CD14-positive monocyte (primary cell): Measurements from ENCODE around the gene MASP1. TPM values are rescaled to one million over a fixed set of nuclear protein-coding genes. Genes with fewer than 3 reads are reported as not detected.

Experiments used
- DNase-seq, 3 donors: peaks; one replicate each; pipeline ENCODE4 v3.0.0-alpha.2; 2011 to 2022
- H2AFZ ChIP-seq: 2 replicates; pipeline ENCODE4 v1.6.0; 2012; ENCODE audit warnings: mild to moderate bottlenecking, low read depth, low read length, inconsistent platforms; ENCODE audit not compliant: insufficient read depth, poor library complexity, severe bottlenecking
- H3K27ac ChIP-seq, 2 donors: 1 replicate in 1 of 2; 2 replicates in 1 of 2; pipeline ENCODE4 v1.5.1; 2012 to 2013; ENCODE audit warnings: low read length in 2 of 2, control low read depth in 1 of 2, inconsistent platforms in 1 of 2, low read depth in 1 of 2, mild to moderate bottlenecking in 1 of 2
- H3K27me3 ChIP-seq, 2 donors: one replicate each; pipeline versions ENCODE4 v1.6.0 to v1.6.1; 2011 to 2013; ENCODE audit warnings: low read length in 2 of 2; ENCODE audit not compliant: control insufficient read depth in 2 of 2, insufficient read depth in 2 of 2
- H3K36me3 ChIP-seq, 2 donors: replicated peaks in 1 of 2; 1 replicate in 1 of 2; 2 replicates in 1 of 2; pipeline versions ENCODE4 v1.5.1 to v1.6.1; 2012 to 2013; ENCODE audit warnings: low read length in 2 of 2, control low read depth in 1 of 2, inconsistent platforms in 1 of 2, mild to moderate bottlenecking in 1 of 2; ENCODE audit not compliant: insufficient read depth in 2 of 2, control insufficient read depth in 1 of 2
- H3K4me1 ChIP-seq, 2 donors: 1 replicate in 1 of 2; 2 replicates in 1 of 2; pipeline versions ENCODE4 v1.5.1 to v1.6.1; 2012 to 2013; ENCODE audit warnings: low read length in 2 of 2, control low read depth in 1 of 2, inconsistent platforms in 1 of 2, mild to moderate bottlenecking in 1 of 2, moderate library complexity in 1 of 2; ENCODE audit not compliant: insufficient read depth in 2 of 2, control insufficient read depth in 1 of 2
- H3K4me2 ChIP-seq: replicated peaks from 2 replicates; pipeline ENCODE3; 2012; ENCODE audit warnings: low read length, moderate library complexity, mild to moderate bottlenecking; ENCODE audit not compliant: poor library complexity, severe bottlenecking; ENCODE audit errors: extremely low read depth
- H3K4me3 ChIP-seq, 3 experiments: fragments of 200-600 bp in 1 of 3; sonication (generic) in 1 of 3; replicated peaks in 1 of 3; 1 replicate in 2 of 3; 2 replicates in 1 of 3; pipeline ENCODE4 v1.5.1; 2011 to 2013; ENCODE audit warnings: low read length in 3 of 3, mild to moderate bottlenecking in 3 of 3, control low read depth in 2 of 3, low read depth in 2 of 3, inconsistent platforms in 1 of 3, moderate library complexity in 1 of 3
- H3K79me2 ChIP-seq: 2 replicates; pipeline ENCODE4 v1.6.0; 2012; ENCODE audit warnings: mild to moderate bottlenecking, control low read depth, inconsistent platforms, low read length, moderate library complexity; ENCODE audit not compliant: insufficient read depth
- H3K9ac ChIP-seq: 2 replicates; pipeline ENCODE4 v1.6.0; 2017; ENCODE audit warnings: low read length, mild to moderate bottlenecking; ENCODE audit not compliant: insufficient read depth, poor library complexity, severe bottlenecking
- H3K9me3 ChIP-seq, 2 donors: replicated peaks in 1 of 2; 1 replicate in 1 of 2; 2 replicates in 1 of 2; pipeline versions ENCODE4 v1.5.1 to v1.6.1; 2012 to 2013; ENCODE audit warnings: low read length in 2 of 2, control low read depth in 1 of 2; ENCODE audit not compliant: control insufficient read depth in 1 of 2, insufficient read depth in 1 of 2
- H4K20me1 ChIP-seq: 2 replicates; pipeline ENCODE4 v1.6.0; 2012; ENCODE audit warnings: mild to moderate bottlenecking, low read length, control low read depth, moderate library complexity; ENCODE audit not compliant: insufficient read depth
- H3K27ac Mint-ChIP-seq, 7 donors: one replicate each; pipeline ENCODE4 v1.8.0; 2020; ENCODE audit warnings: mild to moderate bottlenecking in 7 of 7, mixed read lengths in 7 of 7, moderate library complexity in 6 of 7, inconsistent platforms in 2 of 7
- H3K27me3 Mint-ChIP-seq, 3 donors: one replicate each; pipeline ENCODE4 v1.8.0; 2021 to 2022; ENCODE audit warnings: low read depth in 3 of 3, mild to moderate bottlenecking in 3 of 3, mixed read lengths in 3 of 3, moderate library complexity in 3 of 3, inconsistent platforms in 1 of 3
- H3K36me3 Mint-ChIP-seq, 2 donors: one replicate each; pipeline ENCODE4 v1.8.0; 2020; ENCODE audit warnings: mixed read lengths in 2 of 2, inconsistent platforms in 1 of 2, mild to moderate bottlenecking in 1 of 2
- H3K4me1 Mint-ChIP-seq: one replicate; pipeline ENCODE4 v1.8.0; 2020; ENCODE audit warnings: mild to moderate bottlenecking, mixed read lengths
- H3K4me3 Mint-ChIP-seq, 2 donors: one replicate each; pipeline ENCODE4 v1.8.0; 2020; ENCODE audit warnings: mild to moderate bottlenecking in 2 of 2, mixed read lengths in 2 of 2, moderate library complexity in 1 of 2
- H3K9me3 Mint-ChIP-seq, 7 donors: one replicate each; pipeline ENCODE4 v1.8.0; 2020 to 2022; ENCODE audit warnings: mixed read lengths in 7 of 7, mild to moderate bottlenecking in 6 of 7, moderate library complexity in 6 of 7, inconsistent platforms in 2 of 7
- WGBS: methylation state at CpG from one replicate; pipeline ENCODE4 v1.1.5; 2013; ENCODE audit warnings: missing lambda C conversion rate; ENCODE audit not compliant: insufficient coverage; 5-methylcytosine and 5-hydroxymethylcytosine counted together
- intact Hi-C, 2 donors: fragments of 100-400 bp; cut with micrococcal nuclease; formaldehyde crosslinking; loops; one replicate each; pipeline versions ENCODE4 v1.15.0 to v1.15.1; 2023
- polyA plus RNA-seq, 3 donors: library from polyadenylated mRNA; depleted of rRNA in 1 of 3; unstranded in 2 of 3; stranded (reverse) in 1 of 3; fragments of 300-500 nt in 2 of 3; fragments of >200 nt in 1 of 3; fragmentation: Illumina TruSeq in 2 of 3; gene quantifications; 1 replicate in 2 of 3; 2 replicates in 1 of 3; pipeline ENCODE4 v1.2.3, GENCODE V29; 2012 to 2021
- TF ChIP-seq, protein P1 (sequence below): fragments of 200-600 bp; IDR thresholded peaks from one replicate; pipeline ENCODE4 v1.8.0; 2022; ENCODE audit warnings: antibody characterized with exemption, mild to moderate bottlenecking

The MASP1 gene
- polyA plus RNA-seq, 3 donors = not detected

DNA sequence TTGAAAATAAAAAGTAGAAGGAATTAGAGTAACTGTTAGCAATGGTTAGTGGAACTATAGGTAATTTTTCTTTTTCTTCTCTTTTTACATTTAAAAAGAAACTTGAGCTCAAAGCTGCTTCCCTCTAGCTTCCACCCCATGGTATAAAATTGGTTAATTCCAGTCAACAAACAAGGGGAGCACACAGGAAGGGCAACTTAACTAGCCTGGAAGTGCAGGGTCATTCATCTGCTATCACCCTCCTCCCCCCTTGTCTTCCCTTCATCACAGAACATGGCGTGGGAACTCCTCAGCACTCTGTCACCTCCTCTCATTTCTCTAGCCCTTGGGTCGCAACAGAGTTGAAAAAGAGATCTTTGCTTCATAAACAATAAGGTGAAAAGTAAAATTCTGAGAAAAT lies 20.0 kb downstream of the MASP1 start:
- Histone ChIP-seq H3K4me3 (no peak overlapping the region), H2AFZ (no peak overlapping the region), H3K9me3 (peaks cover 0 to 5% of the 10 kb centered on the region in 2 donors), H3K9ac (no peak overlapping the region), H3K27me3 (no peaks in the 10 kb centered on the region), H4K20me1 (no peaks in the 10 kb centered on the region), H3K27ac (no peak overlapping the region), H3K36me3 (no peaks in the 10 kb centered on the region), H3K79me2 (no peaks in the 10 kb centered on the region), H3K4me2 (no peak overlapping the region), H3K4me1 (no peaks in the 10 kb centered on the region)
- H3K36me3 Mint-ChIP-seq = no peaks in the 10 kb centered on the region
- intact Hi-C loops = no loop called here
- no peak overlapping the region for H3K27ac Mint-ChIP-seq
- WGBS = no CpG with 5 or more reads among the region's 2 CpGs
- no peak overlapping the region for H3K4me3 Mint-ChIP-seq
- H3K27me3 Mint-ChIP-seq = peaks cover 0 to 8% (median 3%) of the 10 kb centered on the region in 3 donors
- no peaks in the 10 kb centered on the region for H3K4me1 Mint-ChIP-seq
- TF ChIP-seq, protein P1, sequence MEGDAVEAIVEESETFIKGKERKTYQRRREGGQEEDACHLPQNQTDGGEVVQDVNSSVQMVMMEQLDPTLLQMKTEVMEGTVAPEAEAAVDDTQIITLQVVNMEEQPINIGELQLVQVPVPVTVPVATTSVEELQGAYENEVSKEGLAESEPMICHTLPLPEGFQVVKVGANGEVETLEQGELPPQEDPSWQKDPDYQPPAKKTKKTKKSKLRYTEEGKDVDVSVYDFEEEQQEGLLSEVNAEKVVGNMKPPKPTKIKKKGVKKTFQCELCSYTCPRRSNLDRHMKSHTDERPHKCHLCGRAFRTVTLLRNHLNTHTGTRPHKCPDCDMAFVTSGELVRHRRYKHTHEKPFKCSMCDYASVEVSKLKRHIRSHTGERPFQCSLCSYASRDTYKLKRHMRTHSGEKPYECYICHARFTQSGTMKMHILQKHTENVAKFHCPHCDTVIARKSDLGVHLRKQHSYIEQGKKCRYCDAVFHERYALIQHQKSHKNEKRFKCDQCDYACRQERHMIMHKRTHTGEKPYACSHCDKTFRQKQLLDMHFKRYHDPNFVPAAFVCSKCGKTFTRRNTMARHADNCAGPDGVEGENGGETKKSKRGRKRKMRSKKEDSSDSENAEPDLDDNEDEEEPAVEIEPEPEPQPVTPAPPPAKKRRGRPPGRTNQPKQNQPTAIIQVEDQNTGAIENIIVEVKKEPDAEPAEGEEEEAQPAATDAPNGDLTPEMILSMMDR = no peak
- DNase-seq = no peak
- H3K9me3 Mint-ChIP-seq = peaks cover 8 to 26% (median 11%) of the 10 kb centered on the region in 7 donors

DNA sequence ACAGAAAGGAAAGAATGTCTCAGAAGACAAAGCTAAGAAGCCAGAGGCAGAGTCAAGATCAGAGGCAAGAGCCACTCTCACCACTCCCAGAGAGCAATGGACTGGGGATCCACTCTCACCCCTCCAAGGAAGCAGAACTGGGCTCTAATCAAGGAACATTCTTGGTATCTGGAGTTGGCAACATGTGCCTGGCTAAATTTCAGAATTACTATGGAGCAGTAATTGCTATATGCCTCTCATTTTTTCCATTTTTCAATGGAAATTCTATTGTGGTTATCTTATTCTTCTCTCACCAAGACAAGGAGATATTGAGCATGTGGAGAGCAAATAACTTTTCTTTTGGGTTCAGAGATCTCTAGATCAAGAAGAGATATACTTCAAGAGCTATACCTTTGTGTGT lies 22.1 kb downstream of the MASP1 start:
- Mint-ChIP-seq H3K4me1 (no peaks in the 10 kb centered on the region), H3K9me3 (peaks cover 8 to 29% (median 11%) of the 10 kb centered on the region in 7 donors), H3K27ac (no peak overlapping the region), H3K36me3 (no peaks in the 10 kb centered on the region), H3K4me3 (no peak overlapping the region), H3K27me3 (peaks cover 0 to 3% (median 2%) of the 10 kb centered on the region in 3 donors)
- no peak overlapping the region for H3K4me2 ChIP-seq
- no peaks in the 10 kb centered on the region for H3K79me2 ChIP-seq
- DNase-seq = no peak
- H2AFZ ChIP-seq = no peak overlapping the region
- H3K4me3 ChIP-seq = no peak overlapping the region
- H3K27ac ChIP-seq = no peak overlapping the region
- H4K20me1 ChIP-seq = no peaks in the 10 kb centered on the region
- peaks cover 0 to 6% of the 10 kb centered on the region in 2 donors for H3K9me3 ChIP-seq
- no peaks in the 10 kb centered on the region for H3K27me3 ChIP-seq
- intact Hi-C loops = no loop called here
- no peak overlapping the region for H3K9ac ChIP-seq
- TF ChIP-seq, protein P1 = no peak
- no peaks in the 10 kb centered on the region for H3K4me1 ChIP-seq
- no peaks in the 10 kb centered on the region for H3K36me3 ChIP-seq
